Measurements from ENCODE around the gene IGFBP2.
A peak's percentile ranks its signal among the peaks of the same experiment; 100 is the strongest.
"Not testable (repeated sequence)": the region's sequence is repeated elsewhere in the genome, so short reads cannot be mapped to it uniquely, and the experiment has no call there.

The IGFBP2 gene, protein sequence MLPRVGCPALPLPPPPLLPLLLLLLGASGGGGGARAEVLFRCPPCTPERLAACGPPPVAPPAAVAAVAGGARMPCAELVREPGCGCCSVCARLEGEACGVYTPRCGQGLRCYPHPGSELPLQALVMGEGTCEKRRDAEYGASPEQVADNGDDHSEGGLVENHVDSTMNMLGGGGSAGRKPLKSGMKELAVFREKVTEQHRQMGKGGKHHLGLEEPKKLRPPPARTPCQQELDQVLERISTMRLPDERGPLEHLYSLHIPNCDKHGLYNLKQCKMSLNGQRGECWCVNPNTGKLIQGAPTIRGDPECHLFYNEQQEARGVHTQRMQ

DNA sequence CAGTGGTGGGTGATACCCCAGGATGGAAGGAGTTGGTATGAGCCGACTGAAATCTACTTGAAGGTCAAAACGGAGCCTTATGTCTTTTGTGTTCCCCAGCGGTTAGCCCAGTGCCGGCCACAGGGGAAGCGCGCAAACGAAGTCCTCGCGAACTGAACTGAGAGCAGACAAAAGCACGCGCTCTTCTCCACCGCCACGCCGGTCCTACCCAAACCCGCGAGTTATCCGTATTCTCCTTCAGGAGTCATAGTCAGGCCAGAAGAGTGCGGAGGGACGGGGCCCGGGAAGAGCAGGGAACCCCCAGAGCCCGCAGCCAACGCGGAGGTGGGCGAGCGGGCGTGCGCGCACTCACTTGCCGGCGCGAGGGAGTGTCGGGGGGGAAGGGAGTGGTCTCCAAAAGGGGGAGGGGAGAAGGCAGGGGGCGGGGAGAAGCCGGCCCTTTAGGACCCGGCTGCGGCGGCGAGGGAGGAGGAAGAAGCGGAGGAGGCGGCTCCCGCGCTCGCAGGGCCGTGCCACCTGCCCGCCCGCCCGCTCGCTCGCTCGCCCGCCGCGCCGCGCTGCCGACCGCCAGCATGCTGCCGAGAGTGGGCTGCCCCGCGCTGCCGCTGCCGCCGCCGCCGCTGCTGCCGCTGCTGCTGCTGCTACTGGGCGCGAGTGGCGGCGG, at the start of gene IGFBP2:
TSS of gene IGFBP2 (plus strand) at position 469 of the 664 bp plus-strand sequence. CDS start at position 573, 104 bp downstream.
- peak; percentile 15 for DNase-seq (ENCODE audit: low read depth)

DNA sequence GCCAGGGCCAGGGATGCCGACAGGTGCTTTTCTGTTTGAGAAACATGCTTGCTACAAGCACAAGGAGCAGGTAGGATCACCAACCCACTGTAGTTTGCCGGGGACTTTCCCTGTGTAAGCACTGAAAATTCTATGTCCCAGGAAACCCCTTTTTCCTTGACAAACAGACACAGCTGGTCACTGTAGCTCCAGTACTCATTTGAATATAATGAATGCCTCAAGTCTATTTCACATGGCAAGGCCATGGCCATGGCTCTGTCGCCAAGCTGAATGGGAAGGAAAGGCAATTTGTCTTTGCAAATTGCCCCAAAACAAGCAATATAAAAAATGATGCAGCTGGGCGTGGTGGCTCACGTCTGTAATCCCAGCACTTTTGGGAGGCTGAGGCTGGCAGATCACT, 49.6 kb upstream of the IGFBP2 start:
- no peak for DNase-seq (ENCODE audit: low read depth)

DNA sequence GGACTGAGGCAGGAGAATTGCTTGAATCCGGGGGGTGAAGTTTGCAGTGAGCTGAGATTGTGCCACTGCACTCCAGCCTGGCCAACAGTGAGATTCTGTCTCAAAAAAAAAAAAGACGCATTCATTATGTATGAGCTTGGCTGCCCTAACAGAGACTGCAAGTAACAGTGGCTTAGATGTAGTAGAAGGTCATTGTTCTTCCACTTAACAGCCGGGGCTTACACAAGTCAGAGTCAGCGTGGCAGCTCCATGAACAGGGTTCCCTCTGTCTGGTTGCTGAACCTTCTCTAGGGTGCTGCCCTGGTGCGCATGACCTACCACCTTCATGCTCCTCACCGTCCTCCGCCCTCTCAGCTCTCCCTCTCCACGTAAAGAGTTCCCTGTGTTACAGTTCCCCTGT, 49.1 kb upstream of the IGFBP2 start:
- DNase-seq (ENCODE audit: low read depth): no peak

DNA sequence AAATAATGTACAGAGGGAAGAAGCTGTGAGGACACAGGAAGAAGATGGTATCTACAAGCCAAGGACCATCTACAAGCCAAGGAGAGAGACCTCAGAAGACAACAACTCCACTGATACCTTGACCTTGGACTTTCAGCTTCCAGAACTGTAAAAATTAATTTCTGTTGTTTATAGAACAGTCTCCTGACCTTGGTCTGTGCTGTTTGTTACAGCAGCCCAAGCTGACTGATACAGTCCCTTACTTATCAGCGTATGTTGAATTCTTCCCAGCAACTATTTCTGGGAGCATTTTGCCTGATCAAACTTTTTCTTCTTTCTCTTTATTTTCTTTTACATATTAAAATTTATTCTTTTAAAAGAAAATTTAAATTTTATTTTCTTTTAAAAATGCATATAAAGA, 47.8 kb upstream of the IGFBP2 start:
- no peak for DNase-seq (ENCODE audit: low read depth)

DNA sequence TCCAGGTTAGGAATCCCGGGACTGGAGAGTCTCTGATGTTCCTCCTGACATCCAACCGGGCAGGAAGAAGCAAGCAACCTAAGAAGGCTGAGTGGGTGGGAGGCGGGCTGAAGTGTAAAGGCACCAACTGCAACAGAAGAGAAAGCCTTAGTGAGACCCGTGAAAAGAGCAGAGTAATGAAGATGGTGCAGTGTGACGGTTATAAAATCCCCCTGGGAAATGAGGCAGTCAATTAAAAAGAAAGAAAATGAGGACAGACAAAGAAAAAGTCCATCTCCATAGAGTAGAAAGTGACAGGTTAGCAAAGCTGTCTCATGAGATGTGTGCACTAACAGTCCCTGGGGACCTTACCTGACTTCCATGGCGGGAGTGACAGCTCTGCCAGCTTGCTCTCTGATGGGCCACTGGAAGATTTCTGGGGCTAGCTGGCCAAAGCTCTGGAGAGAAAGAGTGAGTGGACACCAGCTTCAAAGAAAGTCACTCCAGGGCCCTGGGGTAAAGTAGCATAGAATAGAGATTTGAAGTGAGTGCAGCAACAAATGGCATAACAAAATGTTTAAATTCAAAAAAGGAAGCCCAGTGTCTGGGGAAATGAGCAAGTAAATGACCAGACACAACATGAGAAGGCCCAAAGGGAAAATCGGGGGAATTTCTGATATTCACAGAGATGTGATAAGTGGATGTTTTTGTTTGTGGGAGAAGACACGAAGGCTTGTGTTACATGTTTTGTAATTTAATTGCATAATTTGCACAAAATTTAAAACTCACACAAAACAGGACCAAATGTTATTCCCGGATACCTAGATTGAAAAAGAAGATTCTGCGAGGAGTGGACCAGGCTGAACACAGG, 44.1 kb upstream of the IGFBP2 start:
- DNase-seq (ENCODE audit: low read depth): no peak

DNA sequence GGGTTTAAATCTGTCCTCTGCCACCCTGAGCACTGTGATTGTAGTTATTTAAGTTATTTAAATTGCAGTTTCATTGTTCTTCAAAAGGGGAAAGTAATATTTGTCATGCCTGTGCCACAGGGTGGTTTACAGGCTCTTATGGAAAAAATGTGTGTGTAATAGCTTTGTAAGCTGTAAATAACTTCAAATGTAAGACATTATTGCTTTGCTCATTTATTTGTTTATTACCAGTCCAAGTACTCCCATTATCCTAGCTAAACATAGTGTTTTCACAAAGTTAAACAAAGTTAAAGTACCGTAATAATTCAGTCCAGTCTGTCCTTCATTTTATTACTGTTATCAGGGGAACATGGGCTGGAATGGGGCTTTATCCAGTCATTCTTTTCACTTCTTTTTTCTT, 43.4 kb upstream of the IGFBP2 start:
- no peak for DNase-seq (ENCODE audit: low read depth)

DNA sequence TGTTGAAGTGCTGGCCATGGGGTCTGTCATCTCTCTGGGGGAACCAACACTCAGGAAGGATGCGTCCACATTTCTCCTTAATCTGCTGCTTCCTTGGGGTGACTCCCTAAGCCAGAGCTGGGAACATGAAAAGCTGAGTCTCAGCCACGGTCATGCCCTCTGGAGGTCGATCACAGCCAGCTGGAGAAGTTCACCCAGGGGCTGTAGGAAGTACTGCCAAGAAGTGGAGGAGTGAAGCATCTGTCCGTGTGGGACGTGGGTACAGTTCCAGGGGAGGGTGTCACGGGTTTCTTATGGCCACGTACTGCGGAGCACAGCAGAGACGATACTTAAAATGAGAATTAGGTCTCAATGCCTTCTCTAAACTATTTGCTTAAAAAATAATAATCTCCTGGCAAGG, 42.4 kb upstream of the IGFBP2 start:
- no peak for DNase-seq (ENCODE audit: low read depth)

DNA sequence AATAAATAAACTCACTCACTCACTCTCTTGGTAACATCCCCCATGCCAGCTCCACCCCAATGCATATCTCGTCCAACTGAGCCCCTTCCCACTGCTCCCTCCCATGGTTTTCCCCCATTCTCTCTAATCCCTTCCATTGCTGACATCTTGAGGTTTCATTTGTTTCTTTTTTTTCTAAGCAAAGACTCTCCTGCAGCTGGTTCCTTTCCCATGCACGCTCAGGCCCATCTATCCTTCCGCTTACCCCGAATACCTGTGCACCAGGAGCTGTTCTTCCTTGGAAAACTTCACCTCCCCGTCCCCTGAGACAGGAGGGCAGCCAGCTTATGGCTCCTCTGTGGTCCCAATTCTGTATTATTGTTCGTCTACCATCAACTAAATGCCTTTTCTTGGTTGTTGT, 41.7 kb upstream of the IGFBP2 start:
- DNase-seq (ENCODE audit: low read depth): no peak

DNA sequence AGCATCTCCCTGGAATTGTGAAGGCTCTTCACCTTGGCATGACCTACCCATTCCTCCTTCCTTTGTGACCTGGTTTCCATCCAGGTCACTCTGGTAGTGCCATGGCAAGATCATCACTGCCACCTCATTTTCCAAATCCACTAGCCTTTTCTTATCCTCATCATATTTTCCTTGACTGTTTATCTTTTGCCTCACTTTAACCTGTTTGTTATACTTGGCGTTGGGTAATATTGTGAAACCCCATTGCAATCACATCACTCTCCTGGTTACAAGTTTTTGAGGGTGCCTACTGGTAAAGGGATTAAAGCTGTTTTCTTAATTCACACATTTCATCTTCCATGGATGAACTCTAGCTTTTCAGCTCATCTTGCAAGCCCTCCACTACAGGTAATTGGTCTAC, 39.1 kb upstream of the IGFBP2 start:
- DNase-seq (ENCODE audit: low read depth): no peak

DNA sequence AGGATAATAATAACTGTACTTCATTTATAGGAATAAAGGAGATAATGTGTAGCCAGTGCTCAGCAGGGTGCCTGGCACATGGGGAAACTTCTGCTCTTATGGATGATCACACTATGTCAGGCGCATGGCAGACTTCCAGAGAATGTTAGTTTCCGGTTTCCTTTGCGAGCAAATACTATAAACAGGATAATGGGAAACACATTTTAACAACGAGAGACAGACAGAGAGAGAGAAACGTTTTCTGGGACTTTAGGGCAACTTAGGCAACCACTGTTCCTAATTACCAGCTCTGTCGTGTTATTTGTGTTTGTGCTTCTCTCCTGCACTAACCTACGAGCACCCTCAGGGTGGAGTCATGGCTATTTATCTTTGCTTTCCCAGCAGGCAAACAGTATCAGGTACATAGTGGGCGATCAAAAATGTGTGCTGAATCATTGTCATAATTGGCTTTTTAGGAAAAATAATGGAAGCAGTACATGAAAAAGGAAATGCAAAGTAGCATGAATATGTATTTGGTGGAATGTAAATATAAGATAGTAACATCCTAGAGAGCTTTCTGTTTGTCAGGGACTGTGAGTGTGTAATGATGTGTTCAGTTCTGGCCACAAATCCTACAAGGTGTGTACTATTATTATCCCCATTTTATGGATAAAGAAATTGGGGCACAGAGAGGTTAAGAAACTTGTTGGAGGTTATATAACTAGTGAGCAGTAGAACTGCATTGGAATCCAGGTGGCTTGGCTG, 36.8 kb upstream of the IGFBP2 start:
- no peak for DNase-seq (ENCODE audit: low read depth)

DNA sequence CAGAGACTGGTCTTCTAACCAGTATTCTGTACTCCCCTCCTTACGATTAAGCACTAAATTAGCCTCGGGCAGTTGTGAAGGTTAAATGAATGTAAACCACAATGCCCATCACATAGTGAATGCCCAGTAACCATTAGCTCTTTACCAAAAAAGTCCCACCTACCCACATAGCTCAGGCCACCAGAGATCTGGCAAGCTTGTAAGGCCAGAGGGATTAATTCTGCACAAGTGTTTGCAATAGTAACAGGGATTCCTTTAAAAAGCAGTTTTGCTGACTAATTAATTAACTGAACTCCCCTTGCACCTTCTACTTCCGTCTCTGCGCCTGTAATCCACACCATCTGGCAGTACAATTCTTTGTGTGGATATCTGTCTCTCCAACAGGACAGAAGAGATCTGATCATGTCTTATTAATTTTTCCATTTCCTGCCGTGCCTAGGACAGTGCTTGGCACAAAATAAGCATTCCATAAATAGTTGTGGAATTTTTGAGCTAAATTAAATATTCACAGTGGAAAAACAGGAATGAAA, 36.2 kb upstream of the IGFBP2 start:
- no peak for DNase-seq (ENCODE audit: low read depth)

DNA sequence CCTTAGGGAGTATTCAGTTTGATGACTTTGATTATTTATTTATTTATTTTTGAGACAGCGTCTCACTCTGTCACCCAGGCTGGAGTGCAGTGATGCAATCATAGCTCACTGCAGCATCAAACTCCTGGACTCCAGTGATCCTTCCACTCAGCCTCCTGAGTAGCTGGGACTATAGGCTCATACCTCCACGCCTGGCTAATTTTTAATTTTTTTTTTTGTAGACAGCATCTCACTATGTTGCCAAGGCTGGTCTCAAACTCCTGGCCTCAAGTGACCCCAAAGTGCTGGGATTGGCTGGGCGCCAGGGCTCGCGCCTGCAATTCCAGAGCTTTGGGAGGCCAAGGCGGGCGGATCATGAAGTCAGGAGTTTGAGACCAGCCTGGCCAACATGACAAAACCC, 35.4 kb upstream of the IGFBP2 start:
- not testable (repeated sequence) for DNase-seq (ENCODE audit: low read depth)

DNA sequence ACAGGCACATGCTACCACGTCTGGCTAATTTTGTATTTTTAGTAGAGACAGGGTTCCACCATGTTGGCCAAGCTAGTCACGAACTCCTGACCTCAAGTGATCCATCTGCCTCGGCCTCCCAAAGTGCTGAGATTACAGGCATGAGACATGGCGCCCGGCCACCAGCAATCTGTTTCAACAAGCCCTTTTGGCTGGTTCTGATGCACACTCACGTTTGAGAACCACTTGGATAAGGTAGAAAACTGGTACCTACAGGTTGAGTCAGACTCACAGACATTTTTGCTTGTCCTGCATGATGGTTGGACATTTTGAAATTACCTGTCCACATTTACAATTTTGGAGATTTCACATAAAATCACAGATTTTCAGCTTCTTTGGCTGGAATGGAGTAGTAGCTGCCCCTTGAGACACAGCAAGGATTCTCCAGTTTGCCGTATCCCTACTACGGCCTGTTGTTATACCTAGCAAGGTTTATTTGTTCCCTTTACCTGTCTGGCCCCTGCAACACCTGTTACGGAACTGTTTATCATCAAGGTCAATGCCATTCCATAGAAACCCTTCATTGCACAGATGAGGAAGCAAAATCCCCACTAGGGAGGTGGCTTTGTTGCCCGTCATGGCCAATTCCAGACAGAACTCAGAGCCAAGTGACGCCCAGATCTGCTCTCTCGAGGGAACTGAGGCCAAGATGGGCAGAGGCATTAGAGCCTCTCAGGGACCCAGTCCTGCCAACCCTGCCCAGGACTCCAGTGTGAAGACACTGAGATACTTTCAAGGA, 31.4 kb upstream of the IGFBP2 start:
- DNase-seq (ENCODE audit: low read depth): no peak

DNA sequence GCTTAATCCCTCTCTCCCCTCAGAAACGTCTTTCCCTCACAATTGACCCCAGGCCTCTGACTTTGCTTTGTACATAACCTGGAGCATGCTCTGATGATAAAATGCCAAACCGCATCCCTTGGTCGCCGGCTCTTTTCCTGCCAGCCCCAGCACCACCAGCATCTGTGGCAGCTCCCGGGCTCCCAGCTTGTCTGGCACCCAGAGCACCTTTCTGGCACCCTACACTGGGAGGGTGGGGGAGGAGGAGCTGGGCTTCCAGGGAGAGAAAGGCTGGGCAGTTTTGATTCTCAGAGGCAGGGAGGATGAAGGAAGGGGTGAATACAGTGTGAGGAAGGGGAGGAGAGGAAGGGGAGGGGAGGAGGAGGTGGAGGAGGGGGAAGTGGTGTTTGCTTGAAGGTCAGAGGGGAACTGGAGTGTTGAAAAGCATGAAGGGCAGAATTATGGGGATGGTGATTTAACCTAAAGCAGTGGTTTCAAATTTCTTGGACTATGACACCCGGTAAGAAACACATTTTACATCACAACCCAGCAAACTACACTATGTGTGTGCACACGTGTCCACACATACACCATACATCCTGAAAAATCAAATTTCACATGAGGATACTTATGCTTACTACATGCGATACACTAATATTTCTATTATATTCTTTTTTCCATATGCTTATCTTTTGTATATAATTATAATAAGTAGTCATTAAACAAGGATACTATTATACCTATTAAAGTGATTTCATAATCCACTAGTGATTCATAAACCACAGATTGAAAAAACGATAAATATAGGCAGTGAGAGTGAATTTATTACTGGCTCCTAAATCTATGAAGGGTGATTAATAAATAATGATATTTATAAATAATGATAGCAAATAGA, 30.0 kb upstream of the IGFBP2 start:
- no peak for DNase-seq (ENCODE audit: low read depth)

DNA sequence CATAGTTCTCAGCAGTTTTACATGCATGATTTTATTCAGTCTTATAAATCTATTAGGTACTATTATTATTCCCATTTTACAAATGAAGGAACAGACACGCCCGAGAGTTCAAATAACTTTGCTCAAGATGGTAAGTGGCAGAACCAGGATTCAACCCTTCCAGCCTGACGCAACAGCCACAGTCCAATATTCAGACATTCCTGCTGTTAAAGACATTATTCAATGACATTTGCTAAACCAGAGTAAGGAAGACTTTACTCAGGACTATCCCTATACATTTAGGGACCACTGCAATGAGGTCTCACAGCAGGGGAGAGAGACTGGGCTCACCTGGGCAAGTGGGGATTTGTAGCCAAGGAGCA, 29.4 kb upstream of the IGFBP2 start:
- DNase-seq (ENCODE audit: low read depth): no peak

DNA sequence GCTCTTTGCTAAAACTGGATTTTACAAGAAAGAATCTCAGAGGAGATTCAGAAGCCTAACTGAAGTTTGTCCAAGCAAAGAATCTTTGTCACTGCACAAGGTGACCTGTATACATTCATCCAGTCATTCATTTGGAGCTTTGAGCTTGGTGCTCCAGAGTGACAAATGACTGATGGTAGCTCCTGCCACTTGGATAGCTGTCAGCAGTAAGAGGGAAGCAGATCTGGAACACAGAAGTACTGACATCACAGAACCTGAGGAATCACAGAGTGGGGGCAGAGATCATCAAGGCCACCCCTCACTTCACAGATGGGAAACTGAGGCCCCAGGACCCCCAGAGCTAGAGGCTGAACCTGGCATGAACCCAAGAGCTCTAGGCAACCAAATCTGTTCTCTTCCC, 28.8 kb upstream of the IGFBP2 start:
- no peak for DNase-seq (ENCODE audit: low read depth)

DNA sequence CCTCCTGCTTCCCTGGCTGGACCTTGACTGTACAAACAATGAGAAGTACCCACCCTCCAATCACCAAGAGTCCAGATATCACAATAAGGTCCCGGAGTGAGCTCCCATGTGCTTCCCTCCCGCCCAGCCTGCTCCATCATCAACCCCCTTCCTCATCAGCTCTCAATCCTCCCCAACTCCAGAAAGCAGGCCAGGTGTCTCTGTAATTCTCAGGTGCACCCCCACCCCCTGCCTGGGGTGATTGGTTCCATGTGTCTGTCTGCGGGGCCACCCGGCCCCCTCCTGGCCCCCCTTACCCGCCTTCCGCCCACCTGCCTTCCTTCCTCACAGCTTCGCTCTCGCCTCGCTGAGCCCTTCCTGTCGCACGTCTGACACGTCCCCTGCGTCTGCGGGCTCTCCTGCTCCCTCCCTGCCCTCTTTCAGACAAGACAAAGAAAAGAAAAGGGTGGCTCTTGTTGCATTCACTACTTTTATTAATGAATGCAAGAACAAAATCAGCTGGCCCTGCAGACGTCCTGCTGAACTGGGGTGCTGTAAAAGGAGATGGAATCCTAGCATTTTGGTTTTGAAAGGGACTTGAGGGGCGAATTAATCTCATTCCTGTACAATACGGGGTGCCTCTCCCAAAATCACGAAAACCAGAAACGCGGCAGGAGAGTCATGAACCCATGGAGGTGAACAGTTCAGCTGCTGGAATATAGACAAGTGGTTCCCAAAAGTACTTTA, 26.5 kb upstream of the IGFBP2 start:
- peak; percentile 44 for DNase-seq (ENCODE audit: low read depth)

DNA sequence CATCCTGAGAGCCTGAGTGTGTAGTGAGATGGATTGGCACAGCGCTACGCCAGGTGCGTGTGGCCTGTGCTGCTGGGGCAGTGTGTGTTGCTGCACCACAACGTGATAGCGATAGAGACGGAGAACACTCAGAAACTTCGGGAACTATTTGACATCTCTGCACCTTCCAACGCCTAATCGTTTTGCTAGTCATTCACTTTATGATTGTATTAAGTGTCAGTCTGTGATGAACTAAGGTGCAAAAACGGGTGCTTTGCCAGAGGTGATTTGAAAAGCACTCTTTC, 26.0 kb upstream of the IGFBP2 start:
- no peak for DNase-seq (ENCODE audit: low read depth)

DNA sequence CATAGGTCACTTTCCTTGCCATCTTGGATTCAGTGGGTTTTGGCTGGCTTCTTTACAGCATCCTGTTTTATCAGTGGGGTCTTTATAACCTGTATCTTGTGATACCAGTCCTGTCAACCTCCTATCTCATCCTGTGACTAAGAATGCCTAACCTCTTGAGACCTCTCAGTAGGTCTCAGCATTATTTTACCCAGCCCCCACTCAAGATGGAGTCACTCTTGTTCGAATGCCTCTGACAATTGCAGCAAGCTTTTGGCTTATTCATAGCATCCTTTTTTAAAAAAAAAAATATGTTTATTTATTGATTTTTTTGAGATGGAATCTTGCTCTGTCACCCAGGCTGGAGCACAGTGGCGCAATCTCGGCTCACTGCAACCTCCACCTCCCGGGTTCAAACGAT, 24.7 kb upstream of the IGFBP2 start:
- no peak for DNase-seq (ENCODE audit: low read depth)
